OCI-LY3 (cell line): Measurements from ENCODE around the gene ZNF324B.

ENCODE experiments used
- CTCF ChIP-seq: fragments of 200-600, 300-600 bp; sonication (generic); IDR thresholded peaks from 2 replicates; pipeline ENCODE4 v1.5.1; 2014; ENCODE audit warnings: antibody characterized with exemption, low read length, low read depth
- EZH2phosphoT487 ChIP-seq: fragments of 200-600 bp; shearing (Covaris generic); IDR thresholded peaks from 2 replicates; pipeline ENCODE4 v1.6.1; 2018; ENCODE audit warnings: antibody characterized with exemption, mixed run types, low read depth

DNA sequence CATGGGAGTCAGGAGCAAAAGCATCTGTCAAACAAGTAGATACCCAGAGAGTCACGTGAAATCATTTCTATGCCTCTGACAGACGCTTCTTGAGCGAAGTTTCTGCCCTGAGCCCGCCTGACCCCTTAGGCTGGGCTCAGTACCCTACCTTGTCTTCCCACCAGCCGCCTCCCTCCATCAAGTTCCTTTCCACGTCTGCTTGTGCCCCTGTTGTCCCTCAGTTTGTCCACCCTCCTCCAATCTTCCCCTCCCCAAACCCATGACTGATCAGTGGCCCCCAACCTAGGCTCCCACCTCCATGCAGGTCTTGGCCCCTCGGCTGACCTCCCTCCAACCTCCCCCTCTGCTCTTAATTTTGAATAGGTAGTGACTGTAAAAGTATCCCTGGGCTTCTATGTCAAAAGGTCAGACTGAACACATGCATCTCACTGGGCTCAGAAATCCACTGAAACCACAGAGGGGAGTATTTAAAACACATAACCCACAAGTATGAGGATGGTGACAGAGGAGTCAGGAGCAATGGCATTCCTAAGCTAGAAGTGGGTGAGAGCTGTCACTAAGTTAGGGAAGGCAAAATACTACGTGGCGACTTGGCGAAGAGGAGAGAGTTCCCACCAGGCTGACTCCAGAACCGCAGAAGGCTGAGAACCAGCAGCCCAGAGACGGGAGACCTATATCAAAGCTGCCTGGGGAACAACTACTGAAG is 23.0 kb downstream of the ZNF324B start:
- no peak for TF ChIP-seq CTCF
- TF ChIP-seq EZH2phosphoT487 = no peak
